ENCODE results near the gene VAPA.

GRCh38 chr18:9916077-9916639 is 2.3 kb downstream of the VAPA start:
- TF ChIP-seq CTCF (conservative IDR thresholded peaks at IDR 0.05 in 1 of 2, IDR thresholded peaks at IDR 0.05 in 1 of 2; ENCODE audit: low read depth in 1 of 2, low read length in 2 of 2), result no peak
- TF ChIP-seq EZH2 (IDR thresholded peaks at IDR 0.05; ENCODE audit: low read length, missing control alignments), result no peak
